ENCODE data around the gene MANBA. TPM values are rescaled to one million over a fixed set of nuclear protein-coding genes. Genes with fewer than 3 reads are reported as not detected.
"Not testable (repeated sequence)": the region's sequence is repeated elsewhere in the genome, so short reads cannot be mapped to it uniquely, and the experiment has no call there.

Gene MANBA
- total RNA-seq, 2 experiments from 2014 or later = 10.2 to 10.7 TPM

GRCh38 chr4:102761296-102761701 is 531 bp upstream of the MANBA start:
- POLR2A ChIA-PET = interaction anchor here (1.0 to 2.0 kb wide), 7 partner anchors 20 to 134 kb away, joined by 3 to 25 read pairs (median 5); partner anchors contain the start of genes CISD2 and UBE2D3
- Mint-ChIP-seq H3K27ac (peak overlapping the region; percentile 14), H3K4me3 (peak overlapping the region; percentile 97), H3K27me3 (no peaks in the 10 kb centered on the region), H3K4me1 (ENCODE audit: low read depth) (peaks cover 34% of the 10 kb centered on the region), H3K9me3 (peaks cover 1% of the 10 kb centered on the region), H3K36me3 (peaks cover 3% of the 10 kb centered on the region)
- DNase-seq = peak; percentile 30
- CTCF ChIA-PET = interaction anchor here (0.8 to 2.1 kb wide), 8 partner anchors 8 to 338 kb away, joined by 3 to 8 read pairs (median 4); partner anchors contain the start of gene BDH2
- intact Hi-C loops (cut with micrococcal nuclease) = loop anchor here (2.0 to 10.0 kb wide), 4 partner anchors 44 to 334 kb away; partner anchors contain the start of genes BDH2 and SLC9B1

GRCh38 chr4:102759831-102760644 is 730 bp downstream of the MANBA start:
- peak overlapping the region; percentile 82 for H3K27ac Mint-ChIP-seq
- H3K4me1 Mint-ChIP-seq (ENCODE audit: low read depth) = peaks cover 36% of the 10 kb centered on the region
- H3K9me3 Mint-ChIP-seq = peaks cover 2% of the 10 kb centered on the region
- CTCF ChIA-PET = interaction anchor here (0.8 to 2.1 kb wide), 7 partner anchors 57 to 340 kb away, joined by 3 to 8 read pairs (median 4); partner anchors contain the start of gene BDH2
- intact Hi-C loops (cut with micrococcal nuclease) = loop anchor here (1.0 to 10.0 kb wide), 9 partner anchors 20 to 415 kb away; partner anchors contain the start of genes BDH2, SLC39A8 and SLC9B1
- DNase-seq = peak; percentile 54
- POLR2A ChIA-PET = interaction anchor here (0.6 to 2.0 kb wide), 10 partner anchors 13 to 192 kb away, joined by 3 to 25 read pairs (median 4); partner anchors contain the start of genes CISD2 and UBE2D3
- peak overlapping the region; percentile 97 for H3K4me3 Mint-ChIP-seq
- H3K27me3 Mint-ChIP-seq = no peaks in the 10 kb centered on the region
- H3K36me3 Mint-ChIP-seq = peaks cover 3% of the 10 kb centered on the region

- Mint-ChIP-seq H3K36me3 (peaks cover 6% of the 10 kb centered on the region), H3K27me3 (no peaks in the 10 kb centered on the region), H3K9me3 (peaks cover 5% of the 10 kb centered on the region), H3K27ac (no peak overlapping the region), H3K4me3 (no peak overlapping the region), H3K4me1 (ENCODE audit: low read depth) (peaks cover 36% of the 10 kb centered on the region)
- CTCF ChIA-PET = no interaction called here
- POLR2A ChIA-PET = no interaction called here
- DNase-seq = no peak
- intact Hi-C loops (cut with micrococcal nuclease) = no loop called here
Observed at GRCh38 chr4:102758241-102759160, 2.3 kb downstream of the MANBA start.

- ChIA-PET CTCF (interaction anchor here (1.6 kb wide), 1 partner anchor 10 kb away, joined by 5 read pairs; no protein-coding TSS in a partner anchor), POLR2A (no interaction called here)
- intact Hi-C loops (cut with micrococcal nuclease) = no loop called here
- Mint-ChIP-seq H3K9me3 (peaks cover 5% of the 10 kb centered on the region), H3K27me3 (no peaks in the 10 kb centered on the region), H3K36me3 (peaks cover 6% of the 10 kb centered on the region), H3K27ac (no peak overlapping the region), H3K4me1 (ENCODE audit: low read depth) (peaks cover 36% of the 10 kb centered on the region), H3K4me3 (no peak overlapping the region)
- no peak for DNase-seq
Observed at GRCh38 chr4:102757681-102758080, 3.1 kb downstream of the MANBA start.

GRCh38 chr4:102754044-102754443 is 6.7 kb downstream of the MANBA start:
- Mint-ChIP-seq H3K27me3 (no peaks in the 10 kb centered on the region), H3K4me3 (no peak overlapping the region), H3K4me1 (ENCODE audit: low read depth) (peaks cover 16% of the 10 kb centered on the region), H3K9me3 (peaks cover 5% of the 10 kb centered on the region), H3K36me3 (peaks cover 4% of the 10 kb centered on the region), H3K27ac (no peak overlapping the region)
- CTCF ChIA-PET = no interaction called here
- POLR2A ChIA-PET = interaction anchor here (0.7 kb wide), 1 partner anchor 70 kb away, joined by 3 read pairs; no protein-coding TSS in a partner anchor
- intact Hi-C loops (cut with micrococcal nuclease) = no loop called here
- no peak for DNase-seq

- no peak overlapping the region for H3K27ac Mint-ChIP-seq
- H3K9me3 Mint-ChIP-seq = peaks cover 5% of the 10 kb centered on the region
- ChIA-PET POLR2A (no interaction called here), CTCF (no interaction called here)
- peaks cover 4% of the 10 kb centered on the region for H3K4me1 Mint-ChIP-seq (ENCODE audit: low read depth)
- H3K36me3 Mint-ChIP-seq = peaks cover 3% of the 10 kb centered on the region
- no peak overlapping the region for H3K4me3 Mint-ChIP-seq
- no peaks in the 10 kb centered on the region for H3K27me3 Mint-ChIP-seq
- intact Hi-C loops (cut with micrococcal nuclease) = no loop called here
- DNase-seq = no peak
Observed at GRCh38 chr4:102751941-102752340, 8.8 kb downstream of the MANBA start.

GRCh38 chr4:102743352-102743751 is 17.4 kb downstream of the MANBA start:
- peaks cover 17% of the 10 kb centered on the region for H3K4me1 Mint-ChIP-seq (ENCODE audit: low read depth)
- peaks cover 29% of the 10 kb centered on the region for H3K9me3 Mint-ChIP-seq
- H3K36me3 Mint-ChIP-seq = peaks cover 29% of the 10 kb centered on the region
- intact Hi-C loops (cut with micrococcal nuclease); H3K27me3 Mint-ChIP-seq; H3K4me3 Mint-ChIP-seq; CTCF ChIA-PET; POLR2A ChIA-PET; DNase-seq; H3K27ac Mint-ChIP-seq: not testable (repeated sequence)

GRCh38 chr4:102738802-102739201 is 22.0 kb downstream of the MANBA start:
- H3K4me3 Mint-ChIP-seq; intact Hi-C loops (cut with micrococcal nuclease); CTCF ChIA-PET; POLR2A ChIA-PET; H3K27ac Mint-ChIP-seq; DNase-seq; H3K27me3 Mint-ChIP-seq: not testable (repeated sequence)
- Mint-ChIP-seq H3K36me3 (peaks cover 23% of the 10 kb centered on the region), H3K9me3 (peaks cover 29% of the 10 kb centered on the region), H3K4me1 (ENCODE audit: low read depth) (peaks cover 32% of the 10 kb centered on the region)

- Mint-ChIP-seq H3K27ac (no peak overlapping the region), H3K4me1 (ENCODE audit: low read depth) (peaks cover 26% of the 10 kb centered on the region), H3K36me3 (peaks cover 19% of the 10 kb centered on the region), H3K27me3 (no peaks in the 10 kb centered on the region), H3K4me3 (no peak overlapping the region), H3K9me3 (peaks cover 26% of the 10 kb centered on the region)
- intact Hi-C loops (cut with micrococcal nuclease) = no loop called here
- ChIA-PET CTCF (no interaction called here), POLR2A (no interaction called here)
- DNase-seq = no peak
Observed at GRCh38 chr4:102736636-102737549, 23.9 kb downstream of the MANBA start.

GRCh38 chr4:102735582-102735981 is 25.2 kb downstream of the MANBA start:
- H3K36me3 Mint-ChIP-seq = peaks cover 23% of the 10 kb centered on the region
- ChIA-PET CTCF (no interaction called here), POLR2A (no interaction called here)
- intact Hi-C loops (cut with micrococcal nuclease) = no loop called here
- H3K4me1 Mint-ChIP-seq (ENCODE audit: low read depth) = peaks cover 24% of the 10 kb centered on the region
- no peak overlapping the region for H3K4me3 Mint-ChIP-seq
- H3K9me3 Mint-ChIP-seq = peaks cover 28% of the 10 kb centered on the region
- no peaks in the 10 kb centered on the region for H3K27me3 Mint-ChIP-seq
- H3K27ac Mint-ChIP-seq = no peak overlapping the region
- no peak for DNase-seq
